ENCODE measurements around the gene NTM. TPM values are rescaled to one million over a fixed set of nuclear protein-coding genes. Genes with fewer than 3 reads are reported as not detected.

The NTM gene
- total RNA-seq, 1 donor from 2014 or later = 3.4 TPM

- intact Hi-C loops (cut with DNase I) = no loop called here
- no peak for DNase-seq (ENCODE audit: low spot score)
These were observed 163.6 kb downstream of the NTM start for GRCh38 chr11:131533998-131534397.

- no peak for DNase-seq (ENCODE audit: low spot score)
- intact Hi-C loops (cut with DNase I) = no loop called here
These were observed 164.2 kb downstream of the NTM start for GRCh38 chr11:131534611-131535010.

- intact Hi-C loops (cut with DNase I) = no loop called here
- DNase-seq (ENCODE audit: low spot score) = no peak
These were observed 165.7 kb downstream of the NTM start for GRCh38 chr11:131536159-131536558.

- DNase-seq (ENCODE audit: low spot score) = no peak
- intact Hi-C loops (cut with DNase I) = no loop called here
These were observed 166.8 kb downstream of the NTM start for GRCh38 chr11:131537196-131537595.

- intact Hi-C loops (cut with DNase I) = no loop called here
- DNase-seq (ENCODE audit: low spot score) = no peak
These were observed 167.3 kb downstream of the NTM start for GRCh38 chr11:131537748-131538147.

GRCh38 chr11:131538322-131538721 lies 167.9 kb downstream of the NTM start:
- no peak for DNase-seq (ENCODE audit: low spot score)
- intact Hi-C loops (cut with DNase I) = no loop called here

- DNase-seq (ENCODE audit: low spot score) = no peak
- intact Hi-C loops (cut with DNase I) = no loop called here
These were observed 170.3 kb downstream of the NTM start for GRCh38 chr11:131540676-131541075.

GRCh38 chr11:131543389-131544025 lies 173.1 kb downstream of the NTM start:
- intact Hi-C loops (cut with DNase I) = no loop called here
- DNase-seq (ENCODE audit: low spot score) = no peak

GRCh38 chr11:131544591-131544990 lies 174.2 kb downstream of the NTM start:
- no peak for DNase-seq (ENCODE audit: low spot score)

GRCh38 chr11:131546218-131546895 lies 175.9 kb downstream of the NTM start:
- intact Hi-C loops (cut with DNase I) = no loop called here
- no peak for DNase-seq (ENCODE audit: low spot score)

More at GRCh38 chr11:131544591-131544990, 174.2 kb downstream of the NTM start:
- intact Hi-C loops (cut with DNase I) = no loop called here

- intact Hi-C loops (cut with DNase I) = no loop called here
- no peak for DNase-seq (ENCODE audit: low spot score)
These were observed 178.7 kb downstream of the NTM start for GRCh38 chr11:131549099-131549498.

- intact Hi-C loops (cut with DNase I) = no loop called here
- no peak for DNase-seq (ENCODE audit: low spot score)
These were observed 179.4 kb downstream of the NTM start for GRCh38 chr11:131549770-131550169.

GRCh38 chr11:131560287-131560686 lies 189.9 kb downstream of the NTM start:
- DNase-seq (ENCODE audit: low spot score) = no peak
- intact Hi-C loops (cut with DNase I) = no loop called here

GRCh38 chr11:131561501-131561900 lies 191.1 kb downstream of the NTM start:
- intact Hi-C loops (cut with DNase I) = no loop called here
- no peak for DNase-seq (ENCODE audit: low spot score)

- DNase-seq (ENCODE audit: low spot score) = no peak
- intact Hi-C loops (cut with DNase I) = no loop called here
These were observed 191.6 kb downstream of the NTM start for GRCh38 chr11:131561972-131562371.

- no peak for DNase-seq (ENCODE audit: low spot score)
- intact Hi-C loops (cut with DNase I) = no loop called here
These were observed 197.9 kb downstream of the NTM start for GRCh38 chr11:131568318-131568717.

GRCh38 chr11:131571571-131571970 lies 201.2 kb downstream of the NTM start:
- no peak for DNase-seq (ENCODE audit: low spot score)
- intact Hi-C loops (cut with DNase I) = no loop called here

GRCh38 chr11:131572423-131572822 lies 202.0 kb downstream of the NTM start:
- DNase-seq (ENCODE audit: low spot score) = no peak
- intact Hi-C loops (cut with DNase I) = no loop called here

GRCh38 chr11:131579932-131580387 lies 209.5 kb downstream of the NTM start:
- no peak for DNase-seq (ENCODE audit: low spot score)
- intact Hi-C loops (cut with DNase I) = loop anchor here (2.0 kb wide), 1 partner anchor 93 kb away; no protein-coding TSS in a partner anchor

GRCh38 chr11:131580476-131580875 lies 210.1 kb downstream of the NTM start:
- no peak for DNase-seq (ENCODE audit: low spot score)
- intact Hi-C loops (cut with DNase I) = loop anchor here (2.0 kb wide), 1 partner anchor 92 kb away; no protein-coding TSS in a partner anchor

GRCh38 chr11:131581046-131581445 lies 210.6 kb downstream of the NTM start:
- no peak for DNase-seq (ENCODE audit: low spot score)
- intact Hi-C loops (cut with DNase I) = loop anchor here (2.0 kb wide), 1 partner anchor 92 kb away; no protein-coding TSS in a partner anchor
